Suppressor macrophage treated with lipopolysaccharide for 4 hours (primary cell): ENCODE results near the gene GNB1.

Source experiments
- DNase-seq: peaks from one replicate; pipeline ENCODE4 v3.0.0-alpha.2; 2020

Gene GNB1

DNA sequence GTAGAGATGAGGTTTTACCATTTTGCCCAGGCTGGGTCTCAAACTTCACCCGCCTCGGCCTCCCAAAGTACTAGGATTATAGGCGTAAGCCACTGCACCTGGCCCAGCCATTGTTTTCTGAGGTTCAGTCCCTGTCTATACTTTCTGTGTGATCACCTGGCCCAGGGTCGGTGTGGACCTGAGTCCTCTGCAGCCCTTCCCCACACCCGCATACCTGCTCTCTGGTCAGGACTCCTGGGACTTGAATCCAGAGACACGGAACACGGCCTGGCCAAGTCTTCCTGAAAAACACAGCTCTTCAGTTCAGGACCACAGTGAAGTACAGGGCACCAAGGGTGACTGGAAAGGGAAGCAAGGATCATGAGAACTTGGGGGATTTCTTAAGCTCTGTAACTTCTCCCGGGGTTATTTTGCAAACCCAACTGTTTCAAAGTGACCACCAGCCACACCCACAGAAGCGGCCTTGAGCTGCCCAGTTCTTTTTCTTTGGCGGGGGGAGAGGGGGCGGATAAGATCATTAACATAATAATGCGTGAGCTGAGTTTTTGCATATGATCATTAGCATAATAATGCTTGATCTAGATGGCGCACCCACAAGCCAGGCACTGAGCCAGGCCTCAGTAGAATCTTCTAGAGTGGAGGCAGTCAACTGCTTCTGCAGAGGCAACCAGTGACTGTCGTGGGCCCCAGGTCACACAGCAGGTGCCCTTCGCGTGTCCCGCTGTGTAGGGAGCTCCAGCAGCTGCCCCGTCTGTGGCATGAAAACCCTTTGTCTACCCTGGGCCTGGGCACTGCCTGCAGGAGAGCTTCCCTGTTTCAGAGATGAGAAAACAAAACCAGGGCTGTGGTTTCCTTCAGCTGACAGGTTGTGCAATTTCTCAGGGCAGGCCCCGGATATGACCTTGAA lies 110.9 kb downstream of the GNB1 start:
- DNase-seq: peak; percentile 96

GRCh38 chr1:1779320-1779675 lies 111.6 kb downstream of the GNB1 start:
- no peak for DNase-seq

DNA sequence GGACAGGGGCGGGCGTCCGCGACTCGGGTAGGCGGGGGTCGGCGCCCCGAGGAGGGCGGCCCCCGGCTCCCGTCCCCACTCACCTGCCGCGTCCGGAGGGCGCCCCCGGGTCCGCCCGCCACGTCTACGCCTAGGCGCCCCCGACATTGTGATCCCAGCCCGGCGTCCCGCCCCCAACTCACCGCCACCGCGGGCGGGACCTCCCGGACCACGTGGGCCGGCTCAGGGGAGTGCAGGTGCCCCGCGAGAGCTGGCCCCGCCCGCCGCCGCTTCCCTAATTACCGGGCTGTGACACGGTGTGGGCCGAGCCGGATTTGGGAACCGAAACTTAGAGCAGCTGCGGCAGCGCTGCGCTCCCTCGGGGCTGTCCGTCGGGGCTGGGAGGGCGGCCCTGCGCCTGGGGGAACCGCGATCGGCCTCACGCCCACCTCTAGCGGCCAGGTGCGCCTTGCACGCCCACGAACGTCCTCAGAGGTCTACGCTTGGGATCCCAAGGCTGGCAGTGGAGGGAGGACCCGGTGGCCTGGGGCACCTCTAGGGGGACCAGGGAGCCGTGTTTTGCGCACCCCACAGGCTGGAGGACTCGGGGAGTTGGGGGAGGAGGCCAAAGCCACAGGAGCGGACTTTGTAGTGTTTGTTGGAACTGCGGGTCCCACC lies 112.1 kb downstream of the GNB1 start:
- peak; percentile 95 for DNase-seq

DNA sequence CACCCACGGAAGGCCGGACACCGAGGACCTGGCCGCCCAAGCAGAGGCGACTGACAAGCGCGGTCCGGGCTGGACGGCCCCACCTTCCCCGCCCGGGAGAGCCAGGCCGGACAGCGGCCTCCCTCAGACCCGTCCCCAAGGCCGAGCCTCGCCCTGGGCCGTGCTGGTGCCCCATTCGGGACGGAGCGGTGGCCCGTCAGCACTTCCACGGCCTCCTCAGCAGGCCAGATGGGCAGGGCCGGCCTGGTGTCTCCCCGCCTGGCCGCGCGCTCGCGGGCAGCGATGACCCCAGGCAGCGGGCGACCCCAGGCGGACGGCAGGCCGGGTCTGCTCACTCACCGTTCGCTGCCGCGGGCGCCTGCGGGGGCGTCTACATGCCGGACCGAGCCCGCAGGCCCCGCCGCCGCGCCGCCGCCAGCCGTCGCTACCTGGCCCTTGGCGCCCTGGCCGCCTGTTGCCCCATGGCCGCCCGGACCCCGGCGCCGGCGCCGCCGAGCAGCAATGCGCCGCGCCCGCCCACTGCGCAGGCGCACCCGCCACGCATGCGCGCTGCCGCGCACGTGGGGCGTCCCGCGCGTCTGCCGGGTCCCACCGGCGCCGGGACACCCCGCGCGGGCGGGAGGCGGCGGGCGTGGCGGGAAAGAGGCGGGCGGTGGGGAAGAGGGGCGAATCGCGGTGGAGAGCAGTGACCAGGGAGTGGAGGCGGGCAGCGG lies 112.8 kb downstream of the GNB1 start, which contains the start of gene NADK:
TSS of gene NADK (minus strand) at position 521 of the 713 bp plus-strand sequence. CDS start 13,064 bp downstream, outside the sequence.
- peak; percentile 90 for DNase-seq

- peak; percentile 36 for DNase-seq
Measured at GRCh38 chr1:1777583-1777899, 113.3 kb downstream of the GNB1 start.

GRCh38 chr1:1776672-1777582 lies 114.0 kb downstream of the GNB1 start:
- no peak for DNase-seq

GRCh38 chr1:1775327-1776226 lies 115.3 kb downstream of the GNB1 start:
- peak; percentile 45 for DNase-seq

- DNase-seq: no peak
Measured at GRCh38 chr1:1773874-1774273, 117.0 kb downstream of the GNB1 start.

DNA sequence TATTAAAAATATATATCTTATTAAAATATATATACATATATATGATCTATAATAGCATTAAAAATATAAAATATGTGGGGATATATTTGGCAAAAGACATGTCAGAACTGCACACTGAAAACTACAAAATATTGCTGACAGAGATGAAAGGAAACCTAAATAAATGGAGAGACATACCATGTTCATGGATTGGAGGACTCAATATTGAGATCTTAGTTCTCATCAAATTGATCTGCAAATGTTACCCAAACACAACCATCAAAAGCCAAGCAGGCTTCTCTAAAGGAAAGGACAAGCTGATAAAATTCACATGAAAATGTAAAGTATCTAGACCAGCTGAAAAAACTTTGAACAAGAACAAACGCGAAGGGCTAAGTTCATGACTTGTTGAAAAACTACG lies 119.8 kb downstream of the GNB1 start:
- DNase-seq: no peak

DNA sequence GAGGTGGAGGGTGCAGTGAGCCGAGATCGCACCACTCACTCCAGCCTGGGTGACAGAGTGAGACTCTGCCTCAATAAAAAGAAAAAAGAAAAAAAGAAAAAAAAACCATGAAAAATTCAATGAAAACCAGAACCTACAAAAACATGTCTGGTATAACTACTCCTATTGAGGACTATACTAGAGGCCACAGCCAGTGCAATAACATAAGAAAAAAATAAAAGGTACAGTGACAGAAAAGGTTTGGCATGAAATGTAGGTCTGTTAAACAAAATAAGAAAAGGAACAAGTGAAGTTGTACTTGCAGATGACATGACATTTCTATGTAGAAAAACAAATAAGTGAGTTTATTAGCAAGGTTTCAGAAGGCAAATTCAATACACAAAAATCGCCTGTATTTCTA lies 120.8 kb downstream of the GNB1 start:
- no peak for DNase-seq

DNA sequence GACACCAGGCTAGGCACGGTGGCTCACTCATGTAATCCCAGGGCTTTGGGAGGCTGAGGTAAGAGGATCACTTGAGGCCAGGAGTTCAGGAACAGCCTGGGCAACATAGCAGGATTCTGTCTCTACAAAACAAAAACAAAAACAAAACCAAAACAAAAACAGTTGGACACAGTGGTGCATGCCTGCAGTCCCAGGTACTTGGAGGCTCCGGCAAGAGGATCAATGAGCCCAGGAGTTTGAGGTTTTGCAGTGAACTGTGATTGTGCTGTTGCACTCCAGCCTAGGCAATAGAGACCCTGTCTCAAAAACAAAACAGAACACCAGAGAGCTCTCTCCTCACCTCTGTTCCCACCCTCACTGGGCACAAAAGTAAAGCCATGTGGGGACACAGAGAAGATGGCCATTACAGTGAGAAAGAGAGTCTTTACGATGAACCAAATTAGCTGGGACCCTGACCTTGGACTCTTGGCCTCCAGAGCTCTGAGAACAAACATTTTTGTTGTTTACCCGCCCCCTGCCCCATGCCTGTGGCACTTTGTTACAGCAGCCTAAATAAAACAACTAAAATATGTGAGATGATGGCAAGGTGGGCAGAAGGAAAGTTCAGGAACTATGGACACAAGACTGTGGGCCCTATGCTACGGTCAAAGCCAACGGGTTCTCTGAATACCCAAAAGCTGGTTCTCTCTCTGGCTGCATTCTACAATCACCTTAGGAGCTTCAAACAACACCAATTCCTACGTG lies 122.5 kb downstream of the GNB1 start:
- DNase-seq: no peak

DNA sequence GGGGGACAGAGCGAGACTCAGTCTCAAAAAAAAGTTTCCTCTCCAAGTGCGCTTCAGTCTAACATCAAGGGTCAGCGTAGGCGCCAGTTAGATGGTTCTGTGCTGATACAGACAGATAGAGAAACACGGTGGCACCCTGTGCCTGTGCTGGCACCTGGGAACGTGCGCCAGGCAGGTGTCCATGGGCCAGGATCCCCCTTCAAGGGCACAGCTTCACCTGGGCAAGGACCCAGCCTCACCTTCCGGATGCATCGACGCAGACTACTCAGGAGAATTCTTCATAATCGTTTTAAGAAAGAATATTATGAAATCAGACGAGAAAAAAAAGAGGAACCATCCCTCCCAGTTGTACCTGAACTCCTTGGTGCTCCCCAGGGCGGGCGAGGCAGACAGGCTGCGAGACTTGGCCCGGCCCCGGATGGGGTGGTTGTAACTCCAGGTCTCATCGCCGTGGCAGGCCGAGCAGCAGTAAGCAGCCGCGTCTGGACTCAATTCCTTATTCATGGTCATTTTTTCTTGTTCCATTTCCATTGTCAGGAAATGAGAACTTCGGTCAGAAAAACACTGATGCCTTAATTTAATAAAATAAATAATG lies 125.9 kb downstream of the GNB1 start:
- no peak for DNase-seq

DNA sequence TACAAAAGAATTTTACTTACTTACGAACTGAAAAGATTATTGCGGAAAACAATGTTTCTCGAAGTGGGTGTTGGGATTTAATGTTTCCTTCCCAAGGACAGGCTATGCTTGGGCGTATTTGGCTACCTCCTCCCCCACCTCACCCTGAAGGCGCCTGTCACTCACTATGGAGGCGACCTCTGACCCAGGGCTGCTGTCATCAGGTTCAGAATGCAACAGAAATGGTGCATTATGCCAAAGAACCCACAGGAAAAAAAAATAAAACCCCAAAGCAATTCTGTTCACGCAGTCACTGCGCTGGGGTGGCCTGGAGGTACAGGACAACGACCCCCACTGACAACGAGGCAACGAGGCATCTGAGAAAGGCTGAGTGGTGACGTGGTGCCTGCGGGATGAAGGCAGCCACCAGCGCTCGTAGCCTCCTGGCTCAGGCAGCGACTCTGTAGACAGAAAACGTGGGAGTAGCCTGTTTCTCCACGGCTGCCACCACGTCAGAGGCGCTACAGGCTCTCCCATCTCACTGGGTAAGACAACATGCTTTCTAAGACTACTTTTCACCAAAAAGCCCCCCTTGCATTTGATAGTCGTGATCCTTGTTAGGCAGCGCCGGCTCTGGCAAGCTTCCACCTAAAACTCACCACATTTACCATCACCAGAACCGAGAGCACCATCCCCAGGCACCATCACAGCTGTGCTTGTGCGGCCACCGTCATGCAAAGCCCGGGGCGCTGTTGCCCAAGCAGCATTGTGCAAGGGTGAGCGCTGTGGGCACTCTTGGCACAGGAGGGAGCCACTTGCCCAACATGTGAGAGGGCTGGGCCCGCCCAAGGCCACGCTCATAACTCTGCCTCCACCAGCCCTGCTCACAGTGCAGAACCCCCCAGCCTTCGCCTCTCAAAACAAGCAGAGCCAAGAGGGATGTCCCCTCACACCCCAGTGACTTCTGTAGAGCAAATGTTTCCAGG lies 126.9 kb downstream of the GNB1 start:
- DNase-seq: peak; percentile 91

DNA sequence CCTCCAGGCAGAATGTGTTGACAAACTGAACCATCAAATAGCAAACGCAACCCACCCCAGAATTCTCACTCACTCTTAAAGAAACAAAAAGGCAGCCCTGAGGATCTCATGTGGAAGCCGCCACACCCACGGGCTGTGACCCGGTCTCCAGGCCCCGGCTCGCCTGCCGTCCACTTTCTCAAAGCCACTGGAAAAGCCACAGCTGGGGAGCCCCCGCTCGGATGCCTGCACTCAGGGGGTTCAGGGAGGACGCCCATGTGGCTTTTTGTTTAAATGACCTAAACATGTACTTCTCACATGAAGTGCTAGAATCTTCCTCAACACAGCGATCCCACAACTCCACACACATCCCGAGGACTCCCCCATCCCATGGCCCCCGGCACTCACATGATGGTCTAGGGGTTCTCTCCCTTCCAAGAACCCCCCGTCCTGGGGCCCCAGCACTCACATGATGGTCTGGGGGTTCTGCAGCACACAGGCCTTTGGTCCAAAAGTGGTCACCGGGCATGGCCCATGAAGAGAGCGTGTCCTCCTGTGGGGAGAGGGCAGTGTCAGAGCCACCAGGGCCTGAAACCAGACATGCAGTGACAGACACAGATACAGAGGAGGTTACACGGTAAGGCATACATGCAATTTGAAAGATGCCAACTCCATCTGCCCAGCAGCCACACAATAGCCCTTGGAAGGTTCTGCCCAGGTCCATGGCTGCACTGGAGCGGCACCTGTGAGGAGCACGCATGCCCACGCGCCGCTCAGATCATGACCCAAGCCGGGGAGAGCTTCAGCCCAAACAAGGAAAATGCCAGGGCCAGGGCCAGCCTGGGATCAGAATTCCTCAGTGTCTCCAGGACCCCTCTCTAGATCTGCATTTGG lies 129.1 kb downstream of the GNB1 start:
- no peak for DNase-seq

DNA sequence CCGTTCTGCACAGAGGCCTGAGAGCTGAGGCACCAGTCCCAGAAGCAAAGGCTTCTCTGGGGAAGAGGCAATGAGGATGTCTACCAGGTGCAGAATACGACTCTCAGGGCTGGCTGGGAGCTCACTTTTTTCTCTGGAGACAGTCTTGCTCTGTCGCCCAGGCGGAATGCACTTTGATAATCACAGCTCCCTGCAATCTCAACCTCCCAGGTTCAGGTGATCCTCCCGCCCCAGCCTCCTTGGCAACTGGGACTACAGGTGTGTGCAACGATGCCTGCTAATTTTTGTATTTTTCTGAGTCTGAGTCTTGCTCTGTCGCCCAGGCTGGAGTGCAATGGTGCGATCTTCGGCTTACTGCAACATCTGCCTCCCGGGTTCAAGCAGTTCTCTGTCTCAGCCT lies 130.2 kb downstream of the GNB1 start:
- no peak for DNase-seq

GRCh38 chr1:1760345-1760650 lies 130.6 kb downstream of the GNB1 start:
- DNase-seq: no peak

GRCh38 chr1:1759456-1760344 lies 131.2 kb downstream of the GNB1 start:
- DNase-seq: no peak
